ENCODE data around the gene UBE3A.
A peak's percentile ranks its signal among the peaks of the same experiment; 100 is the strongest.
"Not testable (repeated sequence)": the region's sequence is repeated elsewhere in the genome, so short reads cannot be mapped to it uniquely, and the experiment has no call there.

UBE3A gene

DNA sequence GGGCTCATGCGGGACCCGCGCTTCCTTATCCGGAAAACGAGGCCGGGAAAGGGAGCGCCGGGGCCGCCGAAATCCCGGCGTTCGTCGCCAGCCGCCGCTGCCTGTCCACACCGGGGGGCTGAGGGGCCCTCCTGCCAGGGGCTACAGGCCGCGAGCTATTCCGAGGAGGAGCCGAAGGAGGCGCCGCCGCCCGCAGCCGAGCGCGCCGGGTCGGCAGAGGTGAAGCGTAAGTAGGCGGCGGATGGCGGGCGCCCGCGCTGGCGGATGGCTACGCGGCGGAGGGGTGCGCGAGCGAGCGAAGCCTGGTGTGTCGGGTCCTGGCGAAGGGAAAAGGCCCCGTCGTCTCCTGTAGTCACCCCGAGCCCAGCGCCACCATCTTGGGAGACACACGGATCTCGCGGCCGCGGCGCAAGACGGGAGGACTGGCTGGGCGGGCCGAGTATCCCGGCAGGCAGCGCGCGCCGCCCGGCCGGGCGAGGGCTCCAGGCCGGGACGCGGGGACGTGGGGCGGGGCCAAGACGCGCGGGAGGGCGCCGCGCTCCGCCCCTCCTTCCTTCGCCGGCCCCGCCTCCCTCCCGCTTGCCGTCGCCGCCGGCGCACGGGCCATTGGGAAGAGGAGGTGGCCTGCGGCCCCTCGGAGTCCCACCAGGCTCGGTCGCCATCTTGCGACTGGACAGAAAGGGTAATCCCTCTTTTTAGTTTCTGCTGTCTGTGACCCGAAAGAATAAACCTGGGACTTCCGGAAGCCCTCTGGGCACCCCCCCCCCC is at the start of gene UBE3A:
UBE3A (minus strand) TSS at position 424 of the 768 bp plus-strand sequence. CDS start 29,917 bp downstream, outside the sequence.
- DNase-seq (ENCODE audit: low spot score): peak; percentile 86

DNA sequence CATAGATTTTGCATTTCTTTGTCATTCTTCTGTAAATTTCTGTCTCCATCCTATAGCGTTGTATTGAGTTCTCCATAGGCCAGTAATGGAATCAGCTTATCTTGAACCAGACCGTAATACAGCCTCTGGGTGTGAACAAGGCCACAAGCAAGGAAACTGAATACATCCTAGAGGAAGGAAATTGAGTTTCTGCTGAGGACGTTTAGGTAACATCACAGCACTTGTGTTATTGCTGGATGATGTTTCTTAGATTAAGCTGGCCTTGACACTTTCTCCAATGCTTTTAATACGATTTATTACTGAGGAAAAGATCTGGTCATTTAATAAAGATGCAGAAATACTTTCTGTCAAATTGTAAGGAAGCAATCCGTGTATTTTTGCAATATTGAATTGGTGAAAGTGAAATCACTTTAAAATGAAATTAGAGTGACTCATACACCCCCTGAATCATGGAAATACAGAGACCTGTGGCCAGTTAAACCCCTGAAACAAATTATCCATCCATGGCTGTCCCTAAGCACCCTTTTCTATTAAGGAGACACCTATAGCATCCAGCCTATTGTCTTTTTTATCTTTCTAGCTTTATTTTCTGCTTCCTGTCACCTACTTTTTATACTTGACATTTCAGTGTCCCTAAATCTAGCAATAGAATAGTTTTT is 48.5 kb upstream of the UBE3A start:
- no peak for DNase-seq (ENCODE audit: low spot score)

- no peak for DNase-seq (ENCODE audit: low spot score)
These were observed 47.2 kb upstream of the UBE3A start for GRCh38 chr15:25486051-25486450.

GRCh38 chr15:25481208-25481859 is 42.5 kb upstream of the UBE3A start:
- DNase-seq (ENCODE audit: low spot score): no peak

DNA sequence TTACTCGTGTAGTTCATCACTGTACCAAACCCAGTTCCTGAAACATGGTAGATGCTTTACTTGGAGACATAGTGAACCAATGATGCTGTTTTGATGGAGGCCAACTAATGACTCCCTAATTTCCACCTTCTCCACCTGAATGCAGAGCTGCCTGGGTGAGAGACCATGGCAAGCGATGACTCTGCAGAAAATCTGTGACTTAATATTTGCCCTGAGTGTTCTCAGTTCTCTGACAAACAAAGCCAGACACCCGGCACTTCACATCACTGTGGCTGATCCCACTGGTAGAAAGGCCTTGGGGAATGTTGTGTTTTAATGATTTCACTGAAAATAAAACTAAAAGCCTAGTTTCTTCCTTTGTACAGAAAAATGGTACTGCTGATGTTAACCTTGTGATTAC is 39.5 kb upstream of the UBE3A start:
- no peak for DNase-seq (ENCODE audit: low spot score)

GRCh38 chr15:25477816-25478215 is 39.0 kb upstream of the UBE3A start:
- no peak for DNase-seq (ENCODE audit: low spot score)

- DNase-seq (ENCODE audit: low spot score): no peak
These were observed 35.4 kb upstream of the UBE3A start for GRCh38 chr15:25474251-25474650.

- no peak for DNase-seq (ENCODE audit: low spot score)
These were observed 31.4 kb upstream of the UBE3A start for GRCh38 chr15:25470230-25470629.

GRCh38 chr15:25469377-25469776 is 30.6 kb upstream of the UBE3A start:
- DNase-seq (ENCODE audit: low spot score): no peak

GRCh38 chr15:25468611-25469010 is 29.8 kb upstream of the UBE3A start:
- DNase-seq (ENCODE audit: low spot score): no peak

- DNase-seq (ENCODE audit: low spot score): no peak
These were observed 27.0 kb upstream of the UBE3A start for GRCh38 chr15:25465835-25466234.

- no peak for DNase-seq (ENCODE audit: low spot score)
These were observed 26.0 kb upstream of the UBE3A start for GRCh38 chr15:25464784-25465183.

GRCh38 chr15:25464383-25464782 is 25.6 kb upstream of the UBE3A start:
- DNase-seq (ENCODE audit: low spot score): no peak

DNA sequence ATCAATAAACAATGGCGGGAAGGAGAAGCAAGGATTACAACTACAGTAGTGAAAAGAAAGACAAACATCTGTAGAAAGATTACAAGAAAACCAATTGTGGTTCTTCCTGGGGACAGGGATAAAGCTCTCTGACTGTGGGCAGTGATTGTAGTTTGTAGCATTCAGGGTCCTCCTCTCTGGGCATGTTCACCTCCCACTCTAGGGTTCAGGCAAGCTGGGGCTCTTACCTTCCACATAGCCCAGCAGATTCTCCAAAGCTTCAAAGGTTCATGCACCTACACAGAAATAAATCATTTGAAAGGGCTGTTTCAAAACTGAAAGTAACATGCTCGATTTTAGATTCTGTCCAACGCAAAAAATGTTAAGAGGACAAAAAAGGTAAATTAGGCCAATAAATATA is 17.4 kb upstream of the UBE3A start:
- no peak for DNase-seq (ENCODE audit: low spot score)

DNA sequence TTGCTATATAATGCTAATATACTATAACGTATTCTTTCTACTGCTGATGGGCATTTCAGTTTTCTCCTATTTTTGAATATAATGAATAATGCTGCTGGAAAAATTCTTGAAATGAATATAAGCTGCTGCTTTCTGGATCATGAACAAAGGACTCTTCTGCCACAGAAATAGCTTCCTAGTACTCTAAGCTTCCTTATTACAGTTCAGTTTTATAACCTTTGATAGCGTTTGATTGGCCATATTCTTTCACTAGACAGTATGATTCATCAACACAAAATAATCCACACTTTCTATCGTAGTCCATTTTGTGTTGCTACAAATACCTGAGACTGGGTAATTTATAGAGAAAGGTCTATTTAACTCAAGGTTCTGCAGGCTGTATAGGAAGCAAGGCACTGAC is 16.4 kb upstream of the UBE3A start:
- DNase-seq (ENCODE audit: low spot score): no peak

DNA sequence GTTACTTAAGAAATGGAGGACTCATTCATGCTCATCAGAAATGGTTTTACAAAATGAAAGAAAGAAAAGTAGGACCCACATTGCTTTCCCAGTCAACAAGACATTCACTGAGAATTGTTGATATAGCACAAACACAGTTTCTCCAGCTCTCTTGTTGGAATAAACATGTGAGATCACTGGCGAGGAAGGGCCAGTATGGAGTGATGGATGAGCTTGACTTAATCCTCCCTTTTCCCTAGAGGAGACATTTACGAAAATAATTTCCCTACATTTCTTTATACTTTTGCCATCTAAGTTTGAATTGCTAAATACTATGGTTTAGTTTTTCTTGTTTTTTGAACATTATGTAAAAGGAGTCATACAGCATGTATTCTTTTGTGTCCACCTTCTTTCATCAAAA is 15.9 kb upstream of the UBE3A start:
- no peak for DNase-seq (ENCODE audit: low spot score)

GRCh38 chr15:25453246-25453645 is 14.4 kb upstream of the UBE3A start:
- DNase-seq (ENCODE audit: low spot score): not testable (repeated sequence)

DNA sequence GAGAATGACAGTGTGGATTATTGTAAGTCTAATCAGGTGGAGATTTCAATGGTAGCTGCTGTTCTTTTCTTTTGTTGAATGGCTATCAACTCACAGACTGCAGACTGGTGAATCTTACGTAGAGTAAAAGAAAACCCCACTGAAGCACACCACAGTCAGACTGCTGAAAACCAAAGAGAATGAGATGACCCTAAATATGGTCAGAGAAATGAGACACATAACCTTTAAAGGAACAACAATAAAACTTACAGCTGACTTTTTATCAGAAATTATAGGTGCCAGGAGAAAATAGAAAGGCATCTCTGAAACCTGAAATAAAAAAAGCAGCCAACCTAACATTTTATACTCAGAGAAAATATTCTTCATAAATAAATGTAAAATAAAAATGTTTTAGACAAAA is 12.7 kb upstream of the UBE3A start:
- DNase-seq (ENCODE audit: low spot score): no peak

DNA sequence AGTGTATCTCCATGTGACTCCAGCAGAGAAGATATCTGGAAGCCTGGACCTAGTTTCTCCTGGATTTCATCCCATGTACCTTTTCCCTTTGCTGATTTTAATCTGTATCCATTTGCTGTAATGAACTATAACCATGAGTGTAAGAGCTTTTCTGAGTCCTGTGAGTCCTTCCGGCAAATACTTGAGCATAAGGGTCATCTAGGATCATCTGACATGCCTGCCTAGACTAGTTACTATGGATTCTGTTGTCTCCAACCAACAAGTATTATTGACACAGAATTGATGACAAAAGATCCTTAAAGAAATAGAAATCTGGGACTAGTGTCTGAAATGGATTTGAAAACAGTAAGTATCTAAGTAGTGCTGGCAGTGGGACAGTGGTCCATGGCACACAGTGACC is 11.3 kb upstream of the UBE3A start:
- no peak for DNase-seq (ENCODE audit: low spot score)

GRCh38 chr15:25446076-25446475 is 7.3 kb upstream of the UBE3A start:
- no peak for DNase-seq (ENCODE audit: low spot score)

DNA sequence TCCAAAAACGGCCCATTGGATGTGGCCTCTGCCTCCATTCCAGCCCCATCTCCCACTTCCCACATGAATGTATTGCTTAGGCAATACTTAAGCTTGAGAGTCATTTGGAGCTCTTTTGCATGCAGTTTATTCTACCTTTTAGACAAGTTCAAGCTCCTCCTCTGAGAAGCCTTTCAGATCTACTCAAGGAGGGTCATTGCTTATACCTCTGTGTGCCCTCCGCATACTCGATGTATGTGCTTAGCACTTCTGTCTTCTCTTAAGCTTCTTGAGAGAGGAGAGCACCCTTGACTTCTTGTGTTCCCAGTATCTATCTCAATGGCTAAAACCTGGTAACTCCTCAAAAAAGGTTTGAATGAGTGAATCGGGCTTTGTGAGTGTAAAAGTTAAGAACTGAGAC is 6.6 kb upstream of the UBE3A start:
- no peak for DNase-seq (ENCODE audit: low spot score)

DNA sequence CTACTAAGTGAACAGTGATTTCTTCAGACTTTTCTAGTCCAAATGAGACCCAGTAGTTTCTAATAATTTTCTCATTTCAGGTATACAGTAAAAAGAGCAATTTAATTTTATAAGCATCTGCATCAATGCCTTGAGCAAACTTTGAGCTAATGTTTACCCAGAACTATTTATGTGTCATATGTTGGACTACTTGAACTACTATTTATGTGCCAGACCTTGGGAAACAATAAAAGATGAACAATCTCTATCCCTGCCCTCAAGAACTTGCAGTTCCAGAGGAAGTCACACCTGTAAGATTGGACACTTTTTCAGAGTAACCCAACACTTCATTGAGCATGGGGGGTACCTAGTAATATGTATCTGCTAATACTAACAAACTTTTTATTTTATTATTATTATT is 2.3 kb upstream of the UBE3A start:
- no peak for DNase-seq (ENCODE audit: low spot score)

DNA sequence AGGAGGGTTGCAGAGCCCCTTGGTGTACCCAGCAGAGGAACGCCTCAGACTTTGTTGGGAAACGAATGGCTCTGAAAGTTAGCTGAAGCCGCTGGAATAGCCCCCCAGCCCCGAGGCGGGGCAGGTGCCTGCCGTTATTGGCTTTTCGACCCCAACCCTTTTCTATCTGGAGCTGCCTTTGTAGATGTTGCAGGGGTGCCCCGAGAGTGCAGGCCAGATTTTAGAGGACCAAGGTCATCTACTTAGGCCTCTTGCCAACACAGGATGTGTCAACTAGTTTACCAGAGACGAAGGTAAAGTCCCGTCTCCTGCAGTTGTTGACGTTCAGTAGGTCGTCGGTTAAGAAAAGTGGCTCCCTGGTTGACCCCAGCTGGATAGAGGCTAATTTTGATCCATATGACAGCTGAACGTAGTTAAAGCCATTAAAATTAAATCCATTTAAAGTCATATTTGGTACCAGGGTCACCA is 579 bp upstream of the UBE3A start:
- no peak for DNase-seq (ENCODE audit: low spot score)

Data from CD4-positive, alpha-beta T cell treated with Interleukin-2 at 100 ng/mL for 4 hours (primary cell).